Measurements from ENCODE around the gene NOSTRIN.
"Not testable (repeated sequence)": the region's sequence is repeated elsewhere in the genome, so short reads cannot be mapped to it uniquely, and the experiment has no call there.

The NOSTRIN gene

GRCh38 chr2:168790226-168790902 is 12.1 kb upstream of the NOSTRIN start:
- no peaks in the 10 kb centered on the region for H3K36me3 ChIP-seq
- H3K27ac ChIP-seq = no peak overlapping the region
- TF ChIP-seq, protein P1, sequence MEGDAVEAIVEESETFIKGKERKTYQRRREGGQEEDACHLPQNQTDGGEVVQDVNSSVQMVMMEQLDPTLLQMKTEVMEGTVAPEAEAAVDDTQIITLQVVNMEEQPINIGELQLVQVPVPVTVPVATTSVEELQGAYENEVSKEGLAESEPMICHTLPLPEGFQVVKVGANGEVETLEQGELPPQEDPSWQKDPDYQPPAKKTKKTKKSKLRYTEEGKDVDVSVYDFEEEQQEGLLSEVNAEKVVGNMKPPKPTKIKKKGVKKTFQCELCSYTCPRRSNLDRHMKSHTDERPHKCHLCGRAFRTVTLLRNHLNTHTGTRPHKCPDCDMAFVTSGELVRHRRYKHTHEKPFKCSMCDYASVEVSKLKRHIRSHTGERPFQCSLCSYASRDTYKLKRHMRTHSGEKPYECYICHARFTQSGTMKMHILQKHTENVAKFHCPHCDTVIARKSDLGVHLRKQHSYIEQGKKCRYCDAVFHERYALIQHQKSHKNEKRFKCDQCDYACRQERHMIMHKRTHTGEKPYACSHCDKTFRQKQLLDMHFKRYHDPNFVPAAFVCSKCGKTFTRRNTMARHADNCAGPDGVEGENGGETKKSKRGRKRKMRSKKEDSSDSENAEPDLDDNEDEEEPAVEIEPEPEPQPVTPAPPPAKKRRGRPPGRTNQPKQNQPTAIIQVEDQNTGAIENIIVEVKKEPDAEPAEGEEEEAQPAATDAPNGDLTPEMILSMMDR (IDR thresholded peaks at IDR 0.05) = no peak
- H3K4me3 ChIP-seq (ENCODE audit: low read depth in 1 of 2, low read length in 1 of 2) = no peak overlapping the region
- H3K4me1 ChIP-seq (ENCODE audit: control insufficient read depth in 1 of 2, insufficient read depth in 1 of 2, low read depth in 1 of 2, low read length in 1 of 2) = no peaks in the 10 kb centered on the region
- no peaks in the 10 kb centered on the region for H3K27me3 ChIP-seq
- no peaks in the 10 kb centered on the region for H3K9me3 ChIP-seq

DNA sequence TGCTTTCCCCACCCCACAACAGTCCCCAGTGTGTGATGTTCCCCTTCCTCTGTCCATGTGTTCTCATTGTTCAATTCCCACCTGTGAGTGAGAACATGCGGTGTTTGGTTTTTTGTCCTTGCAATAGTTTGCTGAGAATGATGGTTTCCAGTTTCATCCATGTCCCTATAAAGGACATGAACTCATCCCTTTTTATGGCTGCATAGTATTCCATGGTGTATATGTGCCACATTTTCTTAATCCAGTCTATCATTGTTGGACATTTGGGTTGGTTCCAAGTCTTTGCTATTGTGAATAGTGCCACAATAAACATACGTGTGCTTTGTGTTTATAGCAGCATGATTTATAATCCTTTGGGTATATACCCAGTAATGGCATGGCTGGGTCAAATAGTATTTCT is 11.3 kb upstream of the NOSTRIN start:
- H3K27ac ChIP-seq, H3K36me3 ChIP-seq: not testable (repeated sequence)

DNA sequence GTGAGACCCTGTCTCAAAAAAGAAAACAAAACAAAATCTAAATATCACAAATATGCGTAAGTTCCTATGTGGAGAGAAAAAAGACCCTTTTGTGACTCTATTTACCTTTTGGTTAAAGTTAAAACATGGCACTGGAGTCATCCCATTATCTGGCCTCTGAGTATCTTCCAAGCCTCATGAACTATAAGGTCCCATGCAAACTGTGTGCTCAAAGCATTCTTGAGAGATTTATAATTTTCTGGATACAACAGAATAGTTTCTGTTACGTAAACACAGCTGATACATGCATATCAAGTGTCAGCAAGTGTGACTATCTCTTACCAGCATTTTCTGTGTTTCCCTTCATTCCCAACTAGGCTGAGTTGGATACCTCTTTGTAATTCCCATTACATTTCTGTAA is 8.8 kb upstream of the NOSTRIN start:
- no peaks in the 10 kb centered on the region for H3K36me3 ChIP-seq
- TF ChIP-seq, protein P1 (IDR thresholded peaks at IDR 0.05) = no peak
- no peak overlapping the region for H3K4me3 ChIP-seq (ENCODE audit: low read depth in 1 of 2, low read length in 1 of 2)
- H3K27me3 ChIP-seq = no peaks in the 10 kb centered on the region
- H3K4me1 ChIP-seq (ENCODE audit: control insufficient read depth in 1 of 2, insufficient read depth in 1 of 2, low read depth in 1 of 2, low read length in 1 of 2) = no peaks in the 10 kb centered on the region
- H3K9me3 ChIP-seq = no peaks in the 10 kb centered on the region
- H3K27ac ChIP-seq = no peak overlapping the region

More for the DNA sequence above, 11.3 kb upstream of the NOSTRIN start:
- H3K27me3 ChIP-seq; H3K4me3 ChIP-seq (ENCODE audit: low read depth in 1 of 2, low read length in 1 of 2); H3K4me1 ChIP-seq (ENCODE audit: control insufficient read depth in 1 of 2, insufficient read depth in 1 of 2, low read depth in 1 of 2, low read length in 1 of 2); H3K9me3 ChIP-seq: not testable (repeated sequence)

DNA sequence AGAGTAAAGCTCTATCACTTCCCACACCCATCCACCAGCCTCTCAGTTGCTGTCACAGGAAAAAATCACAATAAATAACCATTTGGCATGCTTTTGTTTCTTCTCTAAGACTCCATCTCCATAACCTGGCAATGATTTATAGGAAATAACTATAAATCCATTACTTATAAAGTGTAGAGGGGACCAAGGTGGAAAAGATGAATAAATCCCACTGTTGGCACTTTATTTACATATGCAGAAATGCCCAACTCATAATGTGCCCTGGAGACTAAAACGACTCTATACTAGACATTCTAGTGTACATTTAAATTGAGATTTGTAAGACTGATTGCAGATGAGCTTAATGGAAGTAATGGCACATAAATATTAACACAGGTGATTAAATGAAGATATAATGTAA is 7.5 kb upstream of the NOSTRIN start:
- Histone ChIP-seq H3K4me1 (ENCODE audit: control insufficient read depth in 1 of 2, insufficient read depth in 1 of 2, low read depth in 1 of 2, low read length in 1 of 2) (no peaks in the 10 kb centered on the region), H3K27me3 (no peaks in the 10 kb centered on the region)
- TF ChIP-seq, protein P1 (IDR thresholded peaks at IDR 0.05) = no peak

GRCh38 chr2:168796090-168796577 is 6.3 kb upstream of the NOSTRIN start:
- H3K27me3 ChIP-seq = no peaks in the 10 kb centered on the region
- H3K36me3 ChIP-seq = no peaks in the 10 kb centered on the region
- H3K27ac ChIP-seq = no peak overlapping the region
- no peak overlapping the region for H3K4me3 ChIP-seq (ENCODE audit: low read depth in 1 of 2, low read length in 1 of 2)
- TF ChIP-seq, protein P1 (IDR thresholded peaks at IDR 0.05) = no peak
- H3K9me3 ChIP-seq = no peaks in the 10 kb centered on the region
- no peaks in the 10 kb centered on the region for H3K4me1 ChIP-seq (ENCODE audit: control insufficient read depth in 1 of 2, insufficient read depth in 1 of 2, low read depth in 1 of 2, low read length in 1 of 2)

More for the DNA sequence above, 7.5 kb upstream of the NOSTRIN start:
- Histone ChIP-seq H3K4me3 (ENCODE audit: low read depth in 1 of 2, low read length in 1 of 2) (no peak overlapping the region), H3K9me3 (no peaks in the 10 kb centered on the region), H3K36me3 (no peaks in the 10 kb centered on the region), H3K27ac (no peak overlapping the region)

GRCh38 chr2:168796583-168797285 is 5.7 kb upstream of the NOSTRIN start:
- H3K4me1 ChIP-seq (ENCODE audit: control insufficient read depth in 1 of 2, insufficient read depth in 1 of 2, low read depth in 1 of 2, low read length in 1 of 2) = no peaks in the 10 kb centered on the region
- no peak overlapping the region for H3K27ac ChIP-seq
- H3K9me3 ChIP-seq = no peaks in the 10 kb centered on the region
- H3K4me3 ChIP-seq (ENCODE audit: low read depth in 1 of 2, low read length in 1 of 2) = no peak overlapping the region
- no peaks in the 10 kb centered on the region for H3K27me3 ChIP-seq
- TF ChIP-seq, protein P1 (IDR thresholded peaks at IDR 0.05) = no peak
- no peaks in the 10 kb centered on the region for H3K36me3 ChIP-seq

All from neutrophil (primary cell).